ENCODE results near the gene FCSK.

Gene FCSK

DNA sequence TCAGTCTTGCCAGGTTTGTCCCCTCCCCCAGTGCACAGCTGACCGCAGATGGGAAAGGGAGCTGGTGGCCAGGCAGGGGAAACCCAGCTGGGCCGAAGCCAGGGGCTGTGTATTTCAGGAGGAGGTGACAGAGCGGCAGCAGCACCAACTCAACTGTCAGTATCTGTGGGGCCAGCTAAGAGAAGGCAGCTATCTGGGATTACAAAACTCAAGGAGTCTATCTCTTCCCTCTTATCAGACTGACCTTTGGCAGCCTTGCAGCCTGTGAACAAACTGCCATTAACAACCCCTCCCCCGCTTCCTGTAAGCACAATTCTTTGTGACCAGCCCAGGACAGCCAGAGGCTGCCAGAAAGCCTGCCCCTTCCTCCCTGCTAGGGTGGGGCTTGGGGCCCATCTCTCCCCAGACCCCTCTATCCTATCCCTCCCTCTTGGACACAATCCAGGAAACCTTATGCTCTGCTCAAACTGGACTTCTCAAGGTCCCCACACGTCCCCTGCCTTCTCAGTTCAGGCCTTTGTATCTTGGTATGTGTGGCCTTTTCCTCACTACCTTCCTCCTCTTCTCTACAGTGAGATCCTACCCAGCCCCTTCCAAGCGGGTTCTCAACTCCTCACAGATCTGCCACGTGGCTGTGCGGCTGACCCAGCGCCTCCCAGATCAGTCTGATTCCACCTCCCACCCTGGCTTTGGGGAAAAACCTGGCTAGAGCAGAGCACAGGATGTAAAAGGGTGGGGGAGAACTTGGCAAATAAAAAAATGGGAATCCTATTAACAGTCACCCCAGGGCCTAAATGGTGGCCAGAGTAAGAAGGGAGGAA lies 26.0 kb upstream of the FCSK start (continued):
- TF ChIP-seq TRIM28 (IDR thresholded peaks at IDR 0.05; ENCODE audit: borderline replicate concordance, low read length) (peak; percentile 43; the same call in 1 of the 2 replicates), ZNF768 (tag by site-specific recombination; IDR thresholded peaks at IDR 0.05) (0 out of 2 replicates have a peak, but pooled peaks have one; percentile 50), GLIS1 (tag by site-specific recombination; IDR thresholded peaks at IDR 0.05) (peak; percentile 44), ZNF16 (tag by site-specific recombination; IDR thresholded peaks at IDR 0.05; ENCODE audit: low read depth) (no peak), ZXDB (tag by site-specific recombination; IDR thresholded peaks at IDR 0.05) (peak; percentile 68; the same call in 1 of the 2 replicates), ZFP69B (tag by site-specific recombination; IDR thresholded peaks at IDR 0.05) (peak; percentile 63; the same call in 1 of the 2 replicates), BCL6B (tag by site-specific recombination; IDR thresholded peaks at IDR 0.05) (no peak), ZIC2 (tag by site-specific recombination; IDR thresholded peaks at IDR 0.05) (peak; percentile 55), ZNF341 (tag by site-specific recombination; IDR thresholded peaks at IDR 0.05; ENCODE audit: low read depth) (peak; percentile 31), GFI1B (tag by site-specific recombination; IDR thresholded peaks at IDR 0.05) (0 out of 2 replicates have a peak, but pooled peaks have one; percentile 13), ZNF362 (tag by site-specific recombination; IDR thresholded peaks at IDR 0.05) (no peak), FEZF1 (tag by site-specific recombination; IDR thresholded peaks at IDR 0.05) (0 out of 2 replicates have a peak, but pooled peaks have one; percentile 9), ZNF792 (tag by site-specific recombination; IDR thresholded peaks at IDR 0.05) (no peak)
- TF ChIP-seq, protein P1, sequence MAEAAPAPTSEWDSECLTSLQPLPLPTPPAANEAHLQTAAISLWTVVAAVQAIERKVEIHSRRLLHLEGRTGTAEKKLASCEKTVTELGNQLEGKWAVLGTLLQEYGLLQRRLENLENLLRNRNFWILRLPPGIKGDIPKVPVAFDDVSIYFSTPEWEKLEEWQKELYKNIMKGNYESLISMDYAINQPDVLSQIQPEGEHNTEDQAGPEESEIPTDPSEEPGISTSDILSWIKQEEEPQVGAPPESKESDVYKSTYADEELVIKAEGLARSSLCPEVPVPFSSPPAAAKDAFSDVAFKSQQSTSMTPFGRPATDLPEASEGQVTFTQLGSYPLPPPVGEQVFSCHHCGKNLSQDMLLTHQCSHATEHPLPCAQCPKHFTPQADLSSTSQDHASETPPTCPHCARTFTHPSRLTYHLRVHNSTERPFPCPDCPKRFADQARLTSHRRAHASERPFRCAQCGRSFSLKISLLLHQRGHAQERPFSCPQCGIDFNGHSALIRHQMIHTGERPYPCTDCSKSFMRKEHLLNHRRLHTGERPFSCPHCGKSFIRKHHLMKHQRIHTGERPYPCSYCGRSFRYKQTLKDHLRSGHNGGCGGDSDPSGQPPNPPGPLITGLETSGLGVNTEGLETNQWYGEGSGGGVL (tag by site-specific recombination; IDR thresholded peaks at IDR 0.05) = peak; percentile 82
- TF ChIP-seq, protein P2, sequence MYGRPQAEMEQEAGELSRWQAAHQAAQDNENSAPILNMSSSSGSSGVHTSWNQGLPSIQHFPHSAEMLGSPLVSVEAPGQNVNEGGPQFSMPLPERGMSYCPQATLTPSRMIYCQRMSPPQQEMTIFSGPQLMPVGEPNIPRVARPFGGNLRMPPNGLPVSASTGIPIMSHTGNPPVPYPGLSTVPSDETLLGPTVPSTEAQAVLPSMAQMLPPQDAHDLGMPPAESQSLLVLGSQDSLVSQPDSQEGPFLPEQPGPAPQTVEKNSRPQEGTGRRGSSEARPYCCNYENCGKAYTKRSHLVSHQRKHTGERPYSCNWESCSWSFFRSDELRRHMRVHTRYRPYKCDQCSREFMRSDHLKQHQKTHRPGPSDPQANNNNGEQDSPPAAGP (tag by site-specific recombination; IDR thresholded peaks at IDR 0.05) = 0 out of 2 replicates have a peak, but pooled peaks have one; percentile 27

DNA sequence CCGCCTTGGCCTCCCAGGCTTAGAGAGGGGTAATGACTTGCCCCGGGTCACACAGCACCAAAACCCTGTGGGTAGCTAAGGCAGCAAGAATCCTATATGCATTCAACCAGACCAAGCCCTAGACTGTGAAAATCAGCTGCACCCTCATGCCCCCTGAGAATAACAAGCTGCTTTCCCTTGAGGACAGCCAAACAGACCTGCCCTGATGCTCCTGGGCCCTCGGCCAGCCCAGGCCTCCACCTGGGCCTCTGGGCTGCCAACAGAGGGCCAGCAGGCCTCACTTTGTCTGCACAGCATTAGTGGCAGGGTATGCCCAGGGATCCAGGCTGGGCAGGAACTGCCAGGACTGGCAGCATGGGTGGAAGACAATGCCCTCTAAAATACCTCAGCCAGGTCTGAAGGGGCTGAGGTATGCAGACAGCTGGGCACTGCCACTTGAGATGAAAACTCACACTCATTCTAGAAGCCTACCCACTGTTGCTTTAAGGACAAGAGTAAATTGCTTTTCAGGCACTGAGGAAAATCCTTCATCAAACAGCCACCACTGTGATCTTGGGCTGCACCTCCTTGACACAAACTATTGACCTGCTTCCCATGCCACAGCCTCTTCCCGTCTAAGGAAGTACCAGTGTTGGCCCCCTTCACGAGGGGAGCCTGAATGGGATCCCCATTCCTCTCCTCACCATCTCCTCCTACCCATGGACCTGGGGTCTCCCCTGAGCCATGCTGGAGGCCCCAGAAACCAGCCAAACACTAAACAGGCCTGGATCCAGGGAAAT lies 24.3 kb upstream of the FCSK start:
- peaks cover 0 to 12% of the 10 kb centered on the region in 2 experiments; a peak in 1 of 3 replicates for H3K36me3 ChIP-seq (ENCODE audit: control insufficient read depth in 2 of 2, insufficient read depth in 1 of 2, low read length in 2 of 2)
- H3K9me3 ChIP-seq (ENCODE audit: control insufficient read depth, insufficient read depth, low read depth, low read length) = no peaks in the 10 kb centered on the region
- no peak overlapping the region for H3K4me3 ChIP-seq (ENCODE audit: low read depth, low read length)
- POLR2A ChIA-PET = no interaction called here
- H3K27ac ChIP-seq (ENCODE audit: extremely low read depth, low read depth, low read length) = peak overlapping the region; percentile 37
- peaks cover 22% of the 10 kb centered on the region for H3K4me1 ChIP-seq (ENCODE audit: control insufficient read depth, insufficient read depth, low read length)
- CTCF ChIA-PET = interaction anchor here (0.6 kb wide), 1 partner anchor 24 kb away, joined by 4 read pairs; no protein-coding TSS in a partner anchor
- TF ChIP-seq GLIS1 (tag by site-specific recombination; IDR thresholded peaks at IDR 0.05) = no peak
- TF ChIP-seq ZNF157 (tag by site-specific recombination; IDR thresholded peaks at IDR 0.05) = no peak
- no peak for TF ChIP-seq KLF7 (tag by site-specific recombination; IDR thresholded peaks at IDR 0.05; ENCODE audit: borderline replicate concordance)
- TF ChIP-seq ZNF175 (tag by site-specific recombination; IDR thresholded peaks at IDR 0.05) = no peak
- no peak for TF ChIP-seq YY1 (tag by site-specific recombination; IDR thresholded peaks at IDR 0.05)
- TF ChIP-seq MZF1 (tag by site-specific recombination; IDR thresholded peaks at IDR 0.05; ENCODE audit: borderline replicate concordance) = no peak
- TF ChIP-seq EGR2 (tag by site-specific recombination; IDR thresholded peaks at IDR 0.05; ENCODE audit: low read depth) = no peak
- no peak for TF ChIP-seq ZBTB1 (tag by site-specific recombination; IDR thresholded peaks at IDR 0.05)
- TF ChIP-seq, protein P3, sequence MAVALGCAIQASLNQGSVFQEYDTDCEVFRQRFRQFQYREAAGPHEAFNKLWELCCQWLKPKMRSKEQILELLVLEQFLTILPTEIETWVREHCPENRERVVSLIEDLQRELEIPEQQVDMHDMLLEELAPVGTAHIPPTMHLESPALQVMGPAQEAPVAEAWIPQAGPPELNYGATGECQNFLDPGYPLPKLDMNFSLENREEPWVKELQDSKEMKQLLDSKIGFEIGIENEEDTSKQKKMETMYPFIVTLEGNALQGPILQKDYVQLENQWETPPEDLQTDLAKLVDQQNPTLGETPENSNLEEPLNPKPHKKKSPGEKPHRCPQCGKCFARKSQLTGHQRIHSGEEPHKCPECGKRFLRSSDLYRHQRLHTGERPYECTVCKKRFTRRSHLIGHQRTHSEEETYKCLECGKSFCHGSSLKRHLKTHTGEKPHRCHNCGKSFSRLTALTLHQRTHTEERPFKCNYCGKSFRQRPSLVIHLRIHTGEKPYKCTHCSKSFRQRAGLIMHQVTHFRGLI (tag by site-specific recombination; IDR thresholded peaks at IDR 0.05) = no peak
- TF ChIP-seq ZNF571 (tag by site-specific recombination; IDR thresholded peaks at IDR 0.05) = no peak
- no peak for TF ChIP-seq ZNF112 (tag by site-specific recombination; IDR thresholded peaks at IDR 0.05)

Measured in HEK293 (cell line).